HEK293 (cell line): ENCODE measurements around the gene PHYKPL.

Source experiments
- ATF2 ChIP-seq: fragments of 450-650 bp; formaldehyde crosslinking; IDR thresholded peaks from 2 replicates; pipeline ENCODE4 v1.5.1; 2016; ENCODE audit warnings: missing biosample characterization, missing genetic modification characterization, low read depth
- CTCF ChIP-seq: fragments of 450-650 bp; formaldehyde crosslinking; IDR thresholded peaks from 2 replicates; pipeline ENCODE4 v1.5.1; 2016; ENCODE audit warnings: missing biosample characterization, missing genetic modification characterization
- MYNN ChIP-seq: fragments of 450-650 bp; formaldehyde crosslinking; IDR thresholded peaks from 2 replicates; pipeline ENCODE4 v1.5.1; 2016; ENCODE audit warnings: missing biosample characterization, missing genetic modification characterization, borderline replicate concordance
- PRDM1 ChIP-seq: fragments of 450-650 bp; formaldehyde crosslinking; IDR thresholded peaks from 2 replicates; pipeline ENCODE4; 2016; ENCODE audit warnings: missing biosample characterization, missing genetic modification characterization
- TCF7L2 ChIP-seq: IDR thresholded peaks from 2 replicates; pipeline ENCODE4 v1.6.1; 2011; ENCODE audit warnings: low read depth, mild to moderate bottlenecking, inconsistent platforms, low read length, moderate library complexity, borderline replicate concordance
- YY1 ChIP-seq: fragments of 450-650 bp; formaldehyde crosslinking; IDR thresholded peaks from 2 replicates; pipeline ENCODE4 v1.5.1; 2018; ENCODE audit warnings: missing biosample characterization, missing genetic modification characterization
- ZBTB8A ChIP-seq: fragments of 450-650 bp; formaldehyde crosslinking; IDR thresholded peaks from 2 replicates; pipeline ENCODE4 v1.5.1; 2016; ENCODE audit warnings: missing biosample characterization, missing genetic modification characterization
- ZNF10 ChIP-seq: fragments of 450-650 bp; formaldehyde crosslinking; IDR thresholded peaks from 2 replicates; pipeline ENCODE4 v1.5.1; 2017; ENCODE audit warnings: missing biosample characterization, missing genetic modification characterization
- ZNF138 ChIP-seq: fragments of 450-650 bp; formaldehyde crosslinking; IDR thresholded peaks from 2 replicates; pipeline ENCODE4 v1.5.1; 2016; ENCODE audit warnings: missing biosample characterization, missing genetic modification characterization, borderline replicate concordance
- ZNF292 ChIP-seq: fragments of 450-650 bp; formaldehyde crosslinking; IDR thresholded peaks from 2 replicates; pipeline ENCODE4 v1.5.1; 2016; ENCODE audit warnings: low read depth, missing biosample characterization, missing genetic modification characterization, borderline replicate concordance
- ZNF549 ChIP-seq: fragments of 450-650 bp; IDR thresholded peaks from 2 replicates; pipeline ENCODE4 v1.5.1; 2018; ENCODE audit warnings: missing biosample characterization, missing genetic modification characterization, mild to moderate bottlenecking, inconsistent platforms, moderate library complexity
- ZNF629 ChIP-seq: fragments of 450-650 bp; formaldehyde crosslinking; IDR thresholded peaks from 2 replicates; pipeline ENCODE4 v1.5.1; 2017; ENCODE audit warnings: missing biosample characterization, missing genetic modification characterization
- TF ChIP-seq, protein P1 (sequence below): fragments of 450-650 bp; formaldehyde crosslinking; IDR thresholded peaks from 2 replicates; pipeline ENCODE4 v1.5.1; 2016; ENCODE audit warnings: missing biosample characterization, missing genetic modification characterization

DNA sequence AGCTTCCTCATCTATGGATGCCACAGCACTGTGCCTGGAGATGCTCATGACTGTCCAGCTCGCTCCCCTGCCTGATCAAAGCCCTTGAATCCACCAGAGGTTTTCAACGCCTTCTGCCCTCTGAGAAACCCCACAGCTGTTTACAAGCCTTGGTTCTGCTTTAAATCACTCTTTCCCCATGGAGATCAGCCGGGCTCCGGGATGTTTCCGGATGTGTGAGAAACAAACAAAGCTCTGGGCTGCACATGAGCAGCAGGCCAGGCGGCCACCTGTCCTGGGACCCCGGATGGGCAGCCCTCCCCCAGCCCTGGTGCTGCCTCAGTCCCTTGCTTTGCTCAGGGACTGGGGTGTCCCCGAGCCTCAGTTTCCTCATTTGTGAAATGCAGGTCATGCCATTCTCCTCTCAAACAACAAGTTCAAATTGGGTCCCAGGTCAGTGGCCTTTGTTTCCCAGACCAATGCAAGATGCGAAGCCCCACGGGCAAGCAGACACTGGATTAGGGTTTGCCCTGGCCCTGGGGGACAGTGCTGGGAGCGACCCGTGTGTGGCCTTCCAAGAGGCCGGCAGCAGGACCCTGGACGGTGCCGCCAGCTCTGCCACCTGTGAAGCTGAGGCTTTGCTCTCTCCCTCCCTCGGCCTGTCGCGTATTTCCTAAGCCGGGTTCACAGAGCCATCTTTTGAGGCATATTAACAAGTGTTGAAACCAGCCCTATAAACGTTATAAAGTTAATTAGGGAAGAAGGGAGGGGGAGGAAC lies 42.4 kb upstream of the PHYKPL start:
- TF ChIP-seq ZNF549 (tag by site-specific recombination) (no peak), YY1 (tag by site-specific recombination) (no peak), CTCF (tag by site-specific recombination) (no peak), ZBTB8A (no peak), ZNF10 (tag by site-specific recombination) (no peak), MYNN (tag by site-specific recombination) (no peak), ATF2 (tag by site-specific recombination) (no peak), ZNF138 (no peak), ZNF292 (no peak), ZNF629 (tag by site-specific recombination) (no peak), TCF7L2 (no peak), PRDM1 (tag by site-specific recombination) (no peak)
- TF ChIP-seq, protein P1, sequence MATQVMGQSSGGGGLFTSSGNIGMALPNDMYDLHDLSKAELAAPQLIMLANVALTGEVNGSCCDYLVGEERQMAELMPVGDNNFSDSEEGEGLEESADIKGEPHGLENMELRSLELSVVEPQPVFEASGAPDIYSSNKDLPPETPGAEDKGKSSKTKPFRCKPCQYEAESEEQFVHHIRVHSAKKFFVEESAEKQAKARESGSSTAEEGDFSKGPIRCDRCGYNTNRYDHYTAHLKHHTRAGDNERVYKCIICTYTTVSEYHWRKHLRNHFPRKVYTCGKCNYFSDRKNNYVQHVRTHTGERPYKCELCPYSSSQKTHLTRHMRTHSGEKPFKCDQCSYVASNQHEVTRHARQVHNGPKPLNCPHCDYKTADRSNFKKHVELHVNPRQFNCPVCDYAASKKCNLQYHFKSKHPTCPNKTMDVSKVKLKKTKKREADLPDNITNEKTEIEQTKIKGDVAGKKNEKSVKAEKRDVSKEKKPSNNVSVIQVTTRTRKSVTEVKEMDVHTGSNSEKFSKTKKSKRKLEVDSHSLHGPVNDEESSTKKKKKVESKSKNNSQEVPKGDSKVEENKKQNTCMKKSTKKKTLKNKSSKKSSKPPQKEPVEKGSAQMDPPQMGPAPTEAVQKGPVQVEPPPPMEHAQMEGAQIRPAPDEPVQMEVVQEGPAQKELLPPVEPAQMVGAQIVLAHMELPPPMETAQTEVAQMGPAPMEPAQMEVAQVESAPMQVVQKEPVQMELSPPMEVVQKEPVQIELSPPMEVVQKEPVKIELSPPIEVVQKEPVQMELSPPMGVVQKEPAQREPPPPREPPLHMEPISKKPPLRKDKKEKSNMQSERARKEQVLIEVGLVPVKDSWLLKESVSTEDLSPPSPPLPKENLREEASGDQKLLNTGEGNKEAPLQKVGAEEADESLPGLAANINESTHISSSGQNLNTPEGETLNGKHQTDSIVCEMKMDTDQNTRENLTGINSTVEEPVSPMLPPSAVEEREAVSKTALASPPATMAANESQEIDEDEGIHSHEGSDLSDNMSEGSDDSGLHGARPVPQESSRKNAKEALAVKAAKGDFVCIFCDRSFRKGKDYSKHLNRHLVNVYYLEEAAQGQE (tag by site-specific recombination) = no peak
